HG03159 (cell line): ENCODE results near the gene TATDN2.
"Not testable (repeated sequence)": the region's sequence is repeated elsewhere in the genome, so short reads cannot be mapped to it uniquely, and the experiment has no call there.

Source experiments
- ATAC-seq: cut with Tn5 transposase; IDR thresholded peaks from one replicate; pipeline ENCODE4 v1.9.1; 2021; ENCODE audit warnings: mild to moderate bottlenecking, moderate library complexity; ENCODE audit not compliant: unreplicated experiment

TATDN2 gene

GRCh38 chr3:10289077-10289476 lies 40.8 kb downstream of the TATDN2 start:
- ATAC-seq = no peak

GRCh38 chr3:10289787-10290355 lies 41.6 kb downstream of the TATDN2 start:
- no peak for ATAC-seq

GRCh38 chr3:10290481-10291176 lies 42.4 kb downstream of the TATDN2 start:
- ATAC-seq = no peak

- no peak for ATAC-seq
These were observed 43.4 kb downstream of the TATDN2 start for GRCh38 chr3:10291641-10292040.

GRCh38 chr3:10292505-10293419 lies 44.5 kb downstream of the TATDN2 start, which contains the start of gene GHRL:
Gene GHRL (minus strand): TSS chr3:10292947. CDS start chr3:10290180, 2,767 bp downstream.
- ATAC-seq = peak; percentile 77

- no peak for ATAC-seq
These were observed 45.8 kb downstream of the TATDN2 start for GRCh38 chr3:10294030-10294586.

- not testable (repeated sequence) for ATAC-seq
These were observed 49.8 kb downstream of the TATDN2 start for GRCh38 chr3:10298064-10298463.

- no peak for ATAC-seq
These were observed 50.9 kb downstream of the TATDN2 start for GRCh38 chr3:10299175-10299574.

- ATAC-seq = peak; percentile 57
These were observed 51.4 kb downstream of the TATDN2 start for GRCh38 chr3:10299679-10300078.

GRCh38 chr3:10300087-10300486 lies 51.8 kb downstream of the TATDN2 start:
- no peak for ATAC-seq

GRCh38 chr3:10303105-10303504 lies 54.8 kb downstream of the TATDN2 start:
- no peak for ATAC-seq

- ATAC-seq = no peak
These were observed 55.5 kb downstream of the TATDN2 start for GRCh38 chr3:10303785-10304184.

- no peak for ATAC-seq
These were observed 56.6 kb downstream of the TATDN2 start for GRCh38 chr3:10304905-10305304.

- no peak for ATAC-seq
These were observed 57.2 kb downstream of the TATDN2 start for GRCh38 chr3:10305331-10305902.

GRCh38 chr3:10306156-10306555 lies 57.9 kb downstream of the TATDN2 start:
- ATAC-seq = no peak

GRCh38 chr3:10308678-10309077 lies 60.4 kb downstream of the TATDN2 start:
- no peak for ATAC-seq

- no peak for ATAC-seq
These were observed 61.5 kb downstream of the TATDN2 start for GRCh38 chr3:10309736-10310135.

GRCh38 chr3:10310578-10310977 lies 62.3 kb downstream of the TATDN2 start:
- no peak for ATAC-seq

- ATAC-seq = no peak
These were observed 63.5 kb downstream of the TATDN2 start for GRCh38 chr3:10311710-10312109.

- ATAC-seq = no peak
These were observed 64.1 kb downstream of the TATDN2 start for GRCh38 chr3:10312391-10312790.

GRCh38 chr3:10312861-10313260 lies 64.6 kb downstream of the TATDN2 start:
- no peak for ATAC-seq
